Measurements from ENCODE around the gene NR3C2.
"Not testable (repeated sequence)": the region's sequence is repeated elsewhere in the genome, so short reads cannot be mapped to it uniquely, and the experiment has no call there.

Gene NR3C2

GRCh38 chr4:148369919-148370318 is 72.3 kb downstream of the NR3C2 start:
- DNase-seq (ENCODE audit: low read depth in 1 of 2, low spot score in 1 of 2) = no peak

GRCh38 chr4:148367756-148368155 is 74.5 kb downstream of the NR3C2 start:
- DNase-seq (ENCODE audit: low read depth in 1 of 2, low spot score in 1 of 2) = no peak

DNA sequence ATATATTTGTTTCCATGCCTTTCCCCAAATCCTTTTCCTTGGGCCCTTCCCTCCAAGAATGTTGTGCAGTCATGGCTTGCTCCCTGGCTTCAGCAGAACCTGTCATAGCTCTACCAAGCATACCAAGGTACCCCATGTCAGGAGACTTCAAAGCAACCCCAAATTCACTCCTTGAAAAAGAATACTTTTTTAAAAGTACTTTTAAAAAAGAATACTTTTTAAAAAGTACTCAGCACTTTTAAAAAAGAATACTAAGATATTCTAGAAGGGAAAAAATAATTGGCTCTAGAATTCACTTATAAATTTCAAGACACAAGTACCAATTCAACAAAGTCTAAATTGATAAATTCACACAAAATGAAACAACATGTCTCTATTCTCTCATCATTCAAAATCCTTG is 76.0 kb downstream of the NR3C2 start:
- DNase-seq (ENCODE audit: low read depth in 1 of 2, low spot score in 1 of 2) = no peak

GRCh38 chr4:148364525-148364924 is 77.7 kb downstream of the NR3C2 start:
- no peak for DNase-seq (ENCODE audit: low read depth in 1 of 2, low spot score in 1 of 2)

DNA sequence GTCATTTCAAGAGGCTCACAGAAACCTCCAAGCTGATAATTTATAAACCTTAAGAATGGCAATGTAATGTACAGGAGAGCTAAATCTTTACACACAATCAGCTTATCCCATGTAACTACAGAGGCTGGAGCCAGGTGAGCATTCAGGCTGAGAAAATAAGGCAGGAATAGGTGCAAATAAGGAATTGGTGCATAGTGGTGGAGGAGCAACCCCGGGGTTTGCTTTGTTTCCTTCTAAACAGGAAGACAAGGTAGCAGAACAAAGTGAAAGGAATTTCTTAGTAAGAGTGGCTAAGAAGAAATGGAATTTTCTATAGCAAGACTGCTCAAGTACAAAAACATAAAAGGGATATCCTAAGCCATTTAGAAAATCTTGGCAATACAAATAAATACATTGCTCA is 82.4 kb downstream of the NR3C2 start:
- no peak for DNase-seq (ENCODE audit: low read depth in 1 of 2, low spot score in 1 of 2)

DNA sequence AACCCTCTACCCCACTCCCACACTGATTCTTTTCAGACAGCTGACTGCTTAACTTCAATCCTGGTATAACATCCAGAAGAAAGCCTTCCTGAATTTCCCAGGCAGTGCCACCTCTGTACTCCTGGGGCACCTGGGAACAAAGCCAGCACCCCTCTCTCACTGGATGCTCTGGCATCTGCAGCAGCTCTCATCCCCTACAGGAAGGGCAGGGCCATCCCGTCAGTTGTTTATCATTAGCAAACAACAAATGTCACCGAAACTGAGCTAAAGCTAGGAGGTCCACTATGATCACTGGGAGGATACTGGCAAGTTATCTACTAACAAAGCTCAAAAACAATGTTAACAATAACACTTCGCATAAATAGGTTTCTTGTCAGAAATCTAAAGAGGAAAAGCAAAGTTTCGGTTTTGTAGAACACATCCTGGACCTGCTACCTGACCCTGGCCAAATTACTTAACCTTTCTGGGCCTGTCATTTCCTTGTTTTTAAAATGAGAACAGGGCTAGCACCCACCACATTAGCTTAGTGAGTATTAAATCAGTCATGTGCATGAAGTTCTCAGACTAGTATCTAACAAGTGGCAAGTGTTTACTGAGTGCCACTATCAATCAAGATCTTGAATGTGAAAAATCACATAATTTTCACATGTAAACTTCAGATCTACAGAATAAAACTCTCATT is 86.6 kb downstream of the NR3C2 start:
- no peak for DNase-seq (ENCODE audit: low read depth in 1 of 2, low spot score in 1 of 2)

GRCh38 chr4:148354186-148354585 is 88.0 kb downstream of the NR3C2 start:
- DNase-seq (ENCODE audit: low read depth in 1 of 2, low spot score in 1 of 2) = no peak

DNA sequence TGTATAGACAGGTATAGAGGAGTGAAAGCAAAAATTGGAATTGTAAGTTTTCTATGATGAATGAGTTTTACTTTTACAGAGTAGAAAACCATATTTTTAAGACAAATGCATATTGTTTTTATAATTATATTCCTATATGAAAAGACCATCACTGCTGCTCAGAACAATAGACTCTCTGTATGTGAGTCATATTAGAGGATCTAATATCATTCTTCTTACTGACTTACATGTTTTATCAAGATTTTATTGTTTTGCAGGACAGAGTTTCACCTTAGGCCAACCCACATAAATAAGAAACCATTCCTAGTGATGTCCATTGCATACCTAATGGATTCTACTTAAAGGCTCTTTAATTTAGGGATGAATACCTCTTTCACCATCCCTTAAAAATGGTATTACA is 88.6 kb downstream of the NR3C2 start:
- no peak for DNase-seq (ENCODE audit: low read depth in 1 of 2, low spot score in 1 of 2)

GRCh38 chr4:148349153-148349552 is 93.1 kb downstream of the NR3C2 start:
- DNase-seq (ENCODE audit: low read depth in 1 of 2, low spot score in 1 of 2) = no peak

DNA sequence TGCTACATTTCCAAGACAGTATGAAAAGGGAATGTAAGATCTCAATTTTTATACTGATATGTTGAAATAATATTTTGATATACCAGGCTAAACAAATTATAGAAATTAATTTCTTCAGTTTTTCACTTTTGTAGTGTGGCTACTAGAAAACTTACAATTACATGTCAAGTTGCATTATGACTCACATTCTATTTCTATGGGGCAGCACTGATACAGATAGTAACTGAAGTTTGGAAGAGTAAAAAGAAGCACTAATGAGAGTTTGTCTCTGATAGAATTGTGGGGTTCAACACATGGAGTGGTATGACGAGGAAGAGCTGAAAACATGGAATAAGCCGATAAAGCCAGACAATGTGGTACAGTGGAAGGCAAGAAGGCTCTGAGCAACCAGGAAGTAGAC is 95.6 kb downstream of the NR3C2 start:
- no peak for DNase-seq (ENCODE audit: low read depth in 1 of 2, low spot score in 1 of 2)

- DNase-seq (ENCODE audit: low read depth in 1 of 2, low spot score in 1 of 2) = no peak
These were observed 96.7 kb downstream of the NR3C2 start for GRCh38 chr4:148345509-148345908.

- no peak for DNase-seq (ENCODE audit: low read depth in 1 of 2, low spot score in 1 of 2)
These were observed 97.3 kb downstream of the NR3C2 start for GRCh38 chr4:148344941-148345340.

DNA sequence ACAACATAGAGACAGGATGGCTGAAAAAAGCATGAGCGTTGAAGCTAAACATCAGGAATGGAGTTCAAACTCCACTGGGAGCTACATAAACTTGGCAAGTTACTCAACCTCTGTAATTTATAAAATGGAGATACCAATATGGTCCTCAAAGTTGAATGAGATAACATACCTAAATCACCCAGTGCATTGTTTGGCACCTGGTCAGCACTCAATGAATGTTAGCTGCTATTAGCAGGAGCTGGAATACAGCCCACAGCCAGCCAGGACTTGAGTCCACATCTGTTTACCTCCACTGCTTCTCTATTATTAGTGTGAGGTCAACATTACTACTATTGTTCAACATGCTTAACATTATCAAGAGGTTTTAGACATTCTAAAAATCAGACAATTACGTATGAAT is 97.9 kb downstream of the NR3C2 start:
- DNase-seq (ENCODE audit: low read depth in 1 of 2, low spot score in 1 of 2) = no peak

DNA sequence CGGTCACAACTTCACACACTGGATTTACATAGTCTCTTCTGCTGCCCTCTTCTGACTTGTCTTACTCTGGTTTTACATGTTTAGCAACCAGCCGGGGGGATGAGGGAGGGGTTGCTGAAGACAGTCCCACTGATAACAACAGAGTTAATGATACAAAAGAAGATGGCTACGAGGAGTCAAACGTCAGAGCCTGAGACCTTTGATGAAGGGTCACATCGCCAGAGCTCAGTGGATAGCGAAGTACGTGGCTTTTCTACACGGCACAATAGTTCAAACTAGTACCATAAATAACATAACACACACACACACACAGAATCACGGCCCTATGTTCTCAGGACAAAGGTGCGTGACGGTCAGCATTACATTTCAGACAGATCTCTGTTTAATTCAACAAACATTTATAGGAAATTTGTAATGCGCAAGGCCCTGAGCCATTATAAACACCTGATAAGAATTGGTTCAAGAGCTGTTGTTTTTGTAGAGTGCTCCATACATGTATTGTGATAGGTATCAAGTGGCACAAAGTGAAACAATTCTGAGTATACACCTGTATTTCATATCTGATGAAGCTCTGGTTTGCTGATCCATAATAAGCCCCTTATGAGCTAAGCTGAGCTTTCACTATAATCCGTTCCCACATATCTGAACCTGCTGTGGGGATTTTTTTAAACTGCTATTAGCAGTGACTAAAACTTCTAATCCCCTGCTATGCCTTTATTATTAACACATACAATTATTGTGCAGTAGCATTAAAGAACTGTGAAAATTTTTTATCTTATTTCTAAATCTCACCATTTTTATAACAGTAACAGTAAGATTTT is 100.0 kb downstream of the NR3C2 start:
- no peak for DNase-seq (ENCODE audit: low read depth in 1 of 2, low spot score in 1 of 2)

GRCh38 chr4:148335133-148335532 is 107.1 kb downstream of the NR3C2 start:
- DNase-seq (ENCODE audit: low read depth in 1 of 2, low spot score in 1 of 2) = no peak

DNA sequence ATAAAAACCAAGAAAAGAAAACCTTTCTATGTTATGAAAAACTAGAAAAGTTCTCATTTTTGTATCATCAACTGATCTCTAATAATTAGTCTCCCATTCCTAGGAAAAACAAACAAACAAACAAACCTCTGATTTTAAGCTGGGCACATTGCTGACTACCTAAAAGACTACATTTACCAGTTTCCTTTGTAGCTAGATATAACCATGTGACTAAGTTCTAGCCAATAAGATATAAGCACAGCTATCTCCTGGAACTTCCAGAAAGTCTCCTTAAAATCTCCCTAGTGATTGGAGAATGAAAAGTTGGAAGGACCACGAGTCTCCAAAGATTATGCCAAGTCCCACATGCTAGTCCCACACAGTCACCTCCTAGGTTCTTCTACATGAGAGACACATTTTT is 108.9 kb downstream of the NR3C2 start:
- no peak for DNase-seq (ENCODE audit: low read depth in 1 of 2, low spot score in 1 of 2)

GRCh38 chr4:148332486-148332885 is 109.7 kb downstream of the NR3C2 start:
- DNase-seq (ENCODE audit: low read depth in 1 of 2, low spot score in 1 of 2) = no peak

GRCh38 chr4:148330724-148331123 is 111.5 kb downstream of the NR3C2 start:
- DNase-seq (ENCODE audit: low read depth in 1 of 2, low spot score in 1 of 2) = no peak

GRCh38 chr4:148330161-148330560 is 112.1 kb downstream of the NR3C2 start:
- no peak for DNase-seq (ENCODE audit: low read depth in 1 of 2, low spot score in 1 of 2)

DNA sequence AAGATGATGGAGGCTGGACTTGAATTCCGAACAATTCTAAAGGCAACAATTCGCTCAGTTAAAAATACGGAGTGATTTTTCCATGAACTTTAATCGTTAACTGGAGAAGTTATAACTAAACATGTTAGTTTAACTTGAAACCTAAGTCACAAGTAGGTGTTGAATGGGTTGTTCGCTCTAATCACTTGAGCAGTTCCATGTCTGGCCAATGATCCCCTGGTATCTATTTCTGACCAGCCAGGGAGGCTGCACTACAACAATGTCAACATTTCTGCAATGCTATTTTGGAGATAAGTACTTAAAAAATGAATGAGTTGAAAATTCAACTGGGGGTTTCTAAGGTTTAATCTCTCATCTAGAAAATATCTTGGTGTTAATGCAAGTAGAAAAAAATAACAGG is 112.5 kb downstream of the NR3C2 start:
- DNase-seq (ENCODE audit: low read depth in 1 of 2, low spot score in 1 of 2) = no peak

DNA sequence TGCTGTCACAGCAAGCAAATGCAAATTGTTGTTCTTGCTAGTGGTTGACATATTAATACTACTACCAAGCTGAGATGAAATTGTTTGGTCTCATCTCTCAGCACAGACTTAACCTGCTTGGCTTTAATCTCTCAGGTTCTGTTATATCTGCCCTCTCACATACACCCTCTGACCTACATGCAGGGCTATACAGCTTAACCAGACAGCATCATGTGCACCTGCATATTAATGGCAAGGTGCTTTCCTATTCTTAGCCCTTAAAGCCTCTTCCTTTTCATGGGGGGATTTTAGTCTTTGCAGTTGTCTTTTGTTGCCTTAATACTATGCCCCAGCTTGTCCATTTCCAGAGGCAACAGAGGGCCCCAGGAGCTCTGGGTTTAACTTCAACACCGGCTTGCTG is 114.5 kb downstream of the NR3C2 start:
- no peak for DNase-seq (ENCODE audit: low read depth in 1 of 2, low spot score in 1 of 2)

DNA sequence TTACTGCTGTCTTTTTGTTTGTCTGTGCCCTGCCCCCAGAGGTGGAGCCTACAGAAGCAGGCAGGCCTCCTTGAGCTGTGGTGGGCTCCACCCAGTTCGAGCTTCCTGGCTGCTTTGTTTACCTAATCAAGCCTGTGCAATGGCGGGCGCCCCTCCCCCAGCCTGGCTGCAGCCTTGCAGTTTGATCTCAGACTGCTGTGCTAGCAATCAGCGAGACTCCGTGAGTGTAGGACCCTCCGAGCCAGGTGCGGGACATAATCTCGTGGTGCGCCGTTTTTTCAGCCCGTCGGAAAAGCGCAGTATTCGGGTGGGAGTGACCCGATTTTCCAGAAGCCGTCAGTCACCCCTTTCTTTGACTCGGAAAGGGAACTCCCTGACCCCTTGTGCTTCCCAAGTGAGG is 118.9 kb downstream of the NR3C2 start:
- DNase-seq (ENCODE audit: low read depth in 1 of 2, low spot score in 1 of 2) = not testable (repeated sequence)

DNA sequence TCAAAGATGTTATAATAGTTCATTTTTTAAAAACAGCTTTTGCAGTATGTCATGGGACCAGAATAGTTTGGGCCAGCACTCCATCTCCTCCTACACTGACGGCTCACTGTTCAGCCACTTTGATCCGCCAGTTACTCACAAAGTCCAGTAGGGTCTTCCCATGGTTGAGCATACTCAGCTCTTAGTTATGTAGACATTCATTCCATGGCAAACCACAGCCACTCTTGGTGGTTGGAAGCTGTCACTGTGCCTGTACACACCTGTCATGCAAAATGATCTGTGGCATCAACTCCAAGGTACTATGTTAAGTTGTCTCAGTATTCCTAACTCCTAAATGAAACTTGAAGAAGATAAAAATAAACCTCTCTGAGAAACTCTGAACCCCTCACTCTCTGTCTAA is 127.2 kb downstream of the NR3C2 start:
- no peak for DNase-seq (ENCODE audit: low read depth in 1 of 2, low spot score in 1 of 2)
